GM12801 (cell line): Measurements from ENCODE around the gene NT5DC4.

Experiments used
- TF ChIP-seq, protein P1 (sequence below): IDR thresholded peaks from one replicate; pipeline ENCODE4 v1.5.1; 2011; ENCODE audit warnings: control low read depth; ENCODE audit not compliant: insufficient read length; ENCODE audit errors: extremely low read depth

The NT5DC4 gene

DNA sequence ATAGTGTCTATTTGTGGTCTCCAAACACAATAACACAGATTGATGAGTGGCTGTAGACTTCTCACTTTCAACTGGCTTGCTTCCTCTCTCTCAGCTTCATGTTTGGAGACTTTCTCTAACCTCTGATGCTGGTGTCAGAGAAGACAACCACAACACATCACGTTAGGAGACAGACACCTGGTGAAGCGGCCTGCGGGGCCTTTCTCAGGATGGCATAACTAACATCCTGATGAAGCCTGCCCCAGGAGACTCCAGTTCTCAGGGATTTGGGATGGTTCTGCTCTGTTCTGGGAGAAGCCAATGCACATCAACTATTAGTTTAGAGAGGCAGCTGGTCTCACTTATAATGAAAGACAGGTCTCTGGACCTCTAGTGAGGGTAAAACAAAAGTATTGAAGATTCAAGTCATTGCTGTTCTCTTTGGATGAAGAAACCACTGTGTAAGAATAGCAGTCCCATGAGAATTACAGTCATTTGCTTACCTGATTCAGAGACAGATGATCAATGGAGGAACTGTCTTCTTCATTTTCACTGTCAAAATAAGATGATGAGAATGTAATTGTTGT is 61.5 kb downstream of the NT5DC4 start:
- TF ChIP-seq, protein P1, sequence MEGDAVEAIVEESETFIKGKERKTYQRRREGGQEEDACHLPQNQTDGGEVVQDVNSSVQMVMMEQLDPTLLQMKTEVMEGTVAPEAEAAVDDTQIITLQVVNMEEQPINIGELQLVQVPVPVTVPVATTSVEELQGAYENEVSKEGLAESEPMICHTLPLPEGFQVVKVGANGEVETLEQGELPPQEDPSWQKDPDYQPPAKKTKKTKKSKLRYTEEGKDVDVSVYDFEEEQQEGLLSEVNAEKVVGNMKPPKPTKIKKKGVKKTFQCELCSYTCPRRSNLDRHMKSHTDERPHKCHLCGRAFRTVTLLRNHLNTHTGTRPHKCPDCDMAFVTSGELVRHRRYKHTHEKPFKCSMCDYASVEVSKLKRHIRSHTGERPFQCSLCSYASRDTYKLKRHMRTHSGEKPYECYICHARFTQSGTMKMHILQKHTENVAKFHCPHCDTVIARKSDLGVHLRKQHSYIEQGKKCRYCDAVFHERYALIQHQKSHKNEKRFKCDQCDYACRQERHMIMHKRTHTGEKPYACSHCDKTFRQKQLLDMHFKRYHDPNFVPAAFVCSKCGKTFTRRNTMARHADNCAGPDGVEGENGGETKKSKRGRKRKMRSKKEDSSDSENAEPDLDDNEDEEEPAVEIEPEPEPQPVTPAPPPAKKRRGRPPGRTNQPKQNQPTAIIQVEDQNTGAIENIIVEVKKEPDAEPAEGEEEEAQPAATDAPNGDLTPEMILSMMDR = no peak

DNA sequence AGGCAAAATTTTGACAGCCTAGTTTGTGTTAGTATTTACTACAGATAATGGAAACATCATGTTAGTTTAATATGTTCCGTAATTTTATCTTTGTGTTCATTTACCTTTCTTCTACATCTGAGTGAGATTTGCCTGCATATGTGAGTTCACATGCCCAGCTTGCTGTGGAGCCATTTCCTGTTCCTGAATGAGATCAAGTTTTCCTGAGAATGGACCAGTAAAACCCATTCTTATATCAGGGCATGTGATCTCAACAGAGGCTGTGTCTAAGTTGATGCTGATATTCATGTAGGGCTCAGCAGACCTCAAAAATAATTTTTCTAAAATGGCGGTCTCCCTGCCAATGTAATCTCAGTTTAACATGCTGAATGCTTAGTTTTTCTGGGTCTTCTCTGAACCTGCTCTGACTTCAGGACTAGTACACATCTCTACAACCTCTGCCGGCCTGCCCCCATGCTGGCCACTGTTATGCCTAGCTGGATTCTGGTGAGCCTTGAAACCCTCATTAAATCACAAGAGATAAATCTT is 62.4 kb downstream of the NT5DC4 start:
- TF ChIP-seq, protein P1 = no peak

DNA sequence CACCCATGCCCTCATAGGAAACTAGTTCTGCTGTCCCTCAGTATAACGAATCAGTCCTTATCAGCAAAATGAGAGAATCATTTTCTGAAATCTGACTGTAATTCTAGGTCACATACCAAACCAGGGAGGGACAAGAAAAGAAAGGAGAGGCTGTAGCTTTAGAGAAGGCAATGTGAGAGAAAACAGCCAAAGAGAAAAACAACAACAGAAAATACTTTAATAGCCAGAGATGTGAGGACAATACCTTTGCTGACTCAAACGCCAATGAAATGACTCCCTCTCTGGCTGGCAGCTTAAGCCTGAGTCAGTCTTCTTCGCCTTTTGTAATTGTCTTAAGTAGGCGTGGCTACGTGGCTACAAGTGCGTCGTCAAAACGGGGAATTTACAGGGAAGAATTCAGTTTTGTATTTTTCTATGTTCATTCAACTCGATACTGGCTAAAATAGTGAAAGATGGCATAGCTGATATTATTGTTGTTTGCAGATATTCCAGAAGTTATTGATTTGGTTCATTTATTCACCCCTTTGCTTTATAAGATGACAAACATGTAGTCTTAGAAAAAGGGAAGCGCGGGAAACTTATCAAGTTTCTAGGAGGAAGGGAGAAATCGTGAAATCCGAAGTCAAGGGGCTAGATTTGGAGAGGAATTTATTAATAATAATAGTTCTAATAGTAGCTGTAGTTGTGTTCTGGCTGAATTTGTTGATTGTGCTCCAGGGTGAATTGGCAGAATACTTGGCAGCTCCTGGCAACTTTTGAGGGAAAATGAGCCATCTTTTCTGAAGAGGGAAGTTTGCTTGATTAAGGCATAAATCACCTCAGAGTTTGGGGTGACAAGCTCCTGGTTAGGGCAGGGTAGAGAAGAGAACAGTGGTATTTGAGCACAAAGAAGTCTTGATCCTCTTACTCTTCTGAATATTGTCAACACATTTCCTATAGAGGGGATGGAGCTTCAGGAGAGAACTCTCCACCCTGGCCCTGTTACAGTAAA is 63.7 kb downstream of the NT5DC4 start, which contains the start of gene IL1A:
Gene IL1A, minus strand, starts transcription at position 295 of the 991 bp plus-strand sequence. CDS start 723 bp downstream, outside the sequence.
- TF ChIP-seq, protein P1 = no peak

DNA sequence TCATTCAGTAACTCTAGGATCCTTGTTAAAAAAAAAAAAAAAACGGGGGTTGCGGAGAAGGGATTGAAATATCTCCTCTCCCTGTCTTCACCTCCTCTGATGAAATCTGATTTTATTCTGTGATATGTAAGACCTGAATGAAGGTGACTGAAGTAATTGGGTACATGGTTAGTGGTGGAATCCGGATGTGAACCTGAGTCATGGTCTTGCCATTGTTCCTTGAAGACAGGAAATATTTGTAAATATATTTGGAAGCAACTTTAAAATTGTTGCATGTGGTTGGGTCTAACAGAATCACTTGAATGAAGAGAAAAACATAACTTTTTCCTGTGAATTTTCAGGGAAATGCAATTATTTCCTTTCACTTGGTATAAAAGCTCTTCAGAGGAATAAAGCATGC is 66.5 kb downstream of the NT5DC4 start:
- TF ChIP-seq, protein P1 = no peak

DNA sequence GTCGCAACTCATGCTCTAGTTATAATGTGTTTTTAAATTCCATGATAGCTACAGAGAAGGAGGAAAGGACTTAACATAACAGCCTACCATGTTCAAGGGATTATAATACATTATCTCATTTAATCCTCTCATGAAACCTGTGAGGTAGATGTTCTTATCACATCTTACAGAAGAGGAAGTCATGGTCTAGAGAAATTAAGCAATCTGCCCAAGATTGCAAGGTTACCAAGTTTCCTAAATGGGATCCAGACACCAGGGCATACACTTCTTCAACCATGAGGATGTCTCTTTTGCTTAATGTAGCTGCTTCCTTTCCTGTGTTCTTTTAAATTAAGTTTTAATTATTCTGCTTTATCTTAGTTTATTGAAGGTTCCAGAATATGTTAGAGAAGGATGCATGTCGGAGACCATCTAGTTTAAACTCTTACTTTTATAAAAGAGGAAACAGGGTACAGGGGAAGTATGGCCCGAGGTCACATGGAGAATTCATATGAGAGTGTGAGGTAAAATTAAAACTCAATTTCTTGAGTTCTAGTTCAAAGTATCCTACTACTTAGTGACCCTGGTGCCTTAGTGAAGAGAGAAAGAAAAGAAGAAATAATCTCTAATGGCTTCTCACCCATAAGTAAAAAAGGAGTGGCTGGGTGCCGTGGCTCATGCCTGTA is 67.0 kb downstream of the NT5DC4 start:
- TF ChIP-seq, protein P1 = no peak

DNA sequence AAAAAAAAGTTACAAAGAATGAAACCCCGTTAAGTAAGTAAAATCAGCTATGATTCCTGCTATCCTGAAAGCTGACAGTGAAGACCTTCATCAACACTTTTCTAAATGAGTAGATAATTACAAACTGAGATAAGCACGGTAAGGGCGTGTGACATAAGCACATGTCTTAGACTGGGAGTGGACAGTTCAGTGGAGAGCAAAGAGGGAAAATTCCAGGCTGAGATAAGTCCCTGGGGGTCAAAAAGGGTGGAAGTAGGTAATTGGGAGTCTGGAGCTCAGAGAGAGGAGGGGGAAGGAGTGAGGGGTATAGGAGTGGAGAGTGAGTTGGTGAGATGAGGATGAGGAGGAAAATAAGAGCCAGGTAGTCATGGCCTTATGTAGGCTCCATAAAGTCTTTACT is 67.8 kb downstream of the NT5DC4 start:
- TF ChIP-seq, protein P1 = no peak
